Activated CD4-positive, alpha-beta memory T cell treated with anti-CD3 and anti-CD28 coated beads for 36 hours (primary cell): ENCODE measurements around the gene TPCN1. TPM values are rescaled to one million over a fixed set of nuclear protein-coding genes. Genes with fewer than 3 reads are reported as not detected.

Experiments
- CTCF ChIA-PET: fragments of 350-600 bp; sonication (Branson Sonifier 250); formaldehyde crosslinking; loops from one replicate; lab custom pipeline; 2021; ENCODE audit warnings: antibody characterized with exemption, inconsistent platforms; lab: Charles Lee
- POLR2A ChIA-PET: fragments of 350-600 bp; sonication (Branson Sonifier 250); formaldehyde crosslinking; loops from one replicate; lab custom pipeline; 2021; ENCODE audit warnings: antibody characterized with exemption; lab: Charles Lee
- DNase-seq: peaks from one replicate; pipeline ENCODE4 v3.0.0-alpha.2; 2020
- H3K27ac Mint-ChIP-seq: one replicate; pipeline ENCODE4 v1.8.0; 2021; ENCODE audit warnings: mixed read lengths
- H3K27me3 Mint-ChIP-seq: one replicate; pipeline ENCODE4 v1.8.0; 2021; ENCODE audit warnings: mixed read lengths
- H3K36me3 Mint-ChIP-seq: one replicate; pipeline ENCODE4 v1.8.0; 2021; ENCODE audit warnings: mixed read lengths
- H3K4me1 Mint-ChIP-seq: one replicate; pipeline ENCODE4 v1.8.0; 2021; ENCODE audit warnings: low read depth, mixed read lengths
- H3K4me3 Mint-ChIP-seq: one replicate; pipeline ENCODE4 v1.8.0; 2021; ENCODE audit warnings: mild to moderate bottlenecking, mixed read lengths
- H3K9me3 Mint-ChIP-seq: one replicate; pipeline ENCODE4 v1.8.0; 2021; ENCODE audit warnings: mixed read lengths
- intact Hi-C: fragments of 100-400 bp; cut with micrococcal nuclease; formaldehyde crosslinking; loops from one replicate; pipeline ENCODE4 v1.15.1; 2023
- total RNA-seq, 2 experiments: library from RNA; stranded (reverse); gene quantifications; one replicate each; pipeline ENCODE4 v1.2.3, GENCODE V29; 2021

TPCN1 gene
- total RNA-seq, 2 experiments from 2014 or later: 44.0 to 51.6 TPM

- H3K27ac Mint-ChIP-seq: no peak overlapping the region
- POLR2A ChIA-PET: no interaction called here
Measured at GRCh38 chr12:113329022-113329790, 107.9 kb downstream of the TPCN1 start.

GRCh38 chr12:113329791-113330417 is 108.6 kb downstream of the TPCN1 start:
- ChIA-PET CTCF (no interaction called here), POLR2A (no interaction called here)
- intact Hi-C loops: loop anchor here (10.0 kb wide), 1 partner anchor 145 kb away; the partner anchor contains the start of genes DDX54 and RITA1
- Mint-ChIP-seq H3K4me1 (peaks cover 29% of the 10 kb centered on the region), H3K4me3 (no peak overlapping the region), H3K9me3 (no peaks in the 10 kb centered on the region), H3K27me3 (no peaks in the 10 kb centered on the region), H3K27ac (peak overlapping the region; percentile 9), H3K36me3 (peaks cover 26% of the 10 kb centered on the region)
- no peak for DNase-seq

More at GRCh38 chr12:113329022-113329790, 107.9 kb downstream of the TPCN1 start:
- CTCF ChIA-PET: no interaction called here
- DNase-seq: no peak
- Mint-ChIP-seq H3K9me3 (no peaks in the 10 kb centered on the region), H3K4me1 (peaks cover 29% of the 10 kb centered on the region), H3K27me3 (no peaks in the 10 kb centered on the region), H3K4me3 (no peak overlapping the region), H3K36me3 (peaks cover 26% of the 10 kb centered on the region)
- intact Hi-C loops: no loop called here

- Mint-ChIP-seq H3K4me1 (peaks cover 32% of the 10 kb centered on the region), H3K9me3 (no peaks in the 10 kb centered on the region), H3K27me3 (no peaks in the 10 kb centered on the region), H3K4me3 (no peak overlapping the region), H3K27ac (no peak overlapping the region), H3K36me3 (peaks cover 26% of the 10 kb centered on the region)
- intact Hi-C loops: loop anchor here (10.0 kb wide), 1 partner anchor 146 kb away; the partner anchor contains the start of genes DDX54 and RITA1
- no peak for DNase-seq
- POLR2A ChIA-PET: no interaction called here
- CTCF ChIA-PET: no interaction called here
Measured at GRCh38 chr12:113330505-113330904, 109.2 kb downstream of the TPCN1 start.

GRCh38 chr12:113332688-113333417 is 111.6 kb downstream of the TPCN1 start:
- CTCF ChIA-PET: interaction anchor here (1.3 kb wide), 1 partner anchor 10 kb away, joined by 3 read pairs; no protein-coding TSS in a partner anchor
- H3K27ac Mint-ChIP-seq: no peak overlapping the region
- intact Hi-C loops: loop anchor here (10.0 kb wide), 1 partner anchor 148 kb away; the partner anchor contains the start of genes DDX54 and RITA1

GRCh38 chr12:113333418-113333750 is 112.1 kb downstream of the TPCN1 start:
- no peaks in the 10 kb centered on the region for H3K27me3 Mint-ChIP-seq
- H3K4me3 Mint-ChIP-seq: peak overlapping the region; percentile 97
- CTCF ChIA-PET: no interaction called here
- no peak overlapping the region for H3K27ac Mint-ChIP-seq
- intact Hi-C loops: loop anchor here (10.0 kb wide), 1 partner anchor 149 kb away; the partner anchor contains the start of genes DDX54 and RITA1
- POLR2A ChIA-PET: no interaction called here
- H3K4me1 Mint-ChIP-seq: peaks cover 29% of the 10 kb centered on the region
- no peak for DNase-seq
- peaks cover 20% of the 10 kb centered on the region for H3K36me3 Mint-ChIP-seq
- no peaks in the 10 kb centered on the region for H3K9me3 Mint-ChIP-seq

More at GRCh38 chr12:113332688-113333417, 111.6 kb downstream of the TPCN1 start:
- Mint-ChIP-seq H3K4me1 (peaks cover 32% of the 10 kb centered on the region), H3K36me3 (peaks cover 23% of the 10 kb centered on the region), H3K4me3 (peak overlapping the region; percentile 97), H3K27me3 (no peaks in the 10 kb centered on the region), H3K9me3 (no peaks in the 10 kb centered on the region)
- DNase-seq: no peak
- POLR2A ChIA-PET: interaction anchor here (0.6 kb wide), 1 partner anchor 24 kb away, joined by 5 read pairs; no protein-coding TSS in a partner anchor

- no peaks in the 10 kb centered on the region for H3K27me3 Mint-ChIP-seq
- peak; percentile 17 for DNase-seq
- H3K4me3 Mint-ChIP-seq: peak overlapping the region; percentile 97
- peaks cover 29% of the 10 kb centered on the region for H3K4me1 Mint-ChIP-seq
- H3K9me3 Mint-ChIP-seq: no peaks in the 10 kb centered on the region
- H3K27ac Mint-ChIP-seq: peak overlapping the region; percentile 75
- POLR2A ChIA-PET: interaction anchor here (1.0 to 2.1 kb wide), 6 partner anchors 23 to 356 kb away, joined by 3 to 7 read pairs (median 4); partner anchors contain the start of genes OAS2 and PLBD2
- intact Hi-C loops: loop anchor here (10.0 kb wide), 1 partner anchor 149 kb away; the partner anchor contains the start of genes DDX54 and RITA1
- CTCF ChIA-PET: interaction anchor here (1.1 to 1.2 kb wide), 3 partner anchors 29 to 91 kb away, joined by 3 to 6 read pairs (median 4); no protein-coding TSS in a partner anchor
- peaks cover 17% of the 10 kb centered on the region for H3K36me3 Mint-ChIP-seq
Measured at GRCh38 chr12:113333877-113334785, 112.9 kb downstream of the TPCN1 start.

GRCh38 chr12:113334786-113335539 is 113.7 kb downstream of the TPCN1 start, which contains the start of gene SLC8B1:
TSS of gene SLC8B1 (minus strand) at chr12:113335109. CDS start at chr12:113332878, 2,231 bp downstream.
- ChIA-PET POLR2A (interaction anchor here (1.0 to 2.1 kb wide), 6 partner anchors 22 to 357 kb away, joined by 3 to 7 read pairs (median 4); partner anchors contain the start of genes OAS2 and PLBD2), CTCF (interaction anchor here (0.6 to 1.2 kb wide), 5 partner anchors 28 to 150 kb away, joined by 3 to 6 read pairs (median 4); partner anchors contain the start of gene DDX54)
- intact Hi-C loops: loop anchor here (1.0 to 10.0 kb wide), 3 partner anchors 23 to 150 kb away; partner anchors contain the start of genes DDX54, PLBD2, RITA1 and TPCN1

GRCh38 chr12:113339540-113339939 is 118.3 kb downstream of the TPCN1 start:
- H3K9me3 Mint-ChIP-seq: no peaks in the 10 kb centered on the region
- ChIA-PET CTCF (no interaction called here), POLR2A (no interaction called here)
- H3K4me3 Mint-ChIP-seq: no peak overlapping the region
- intact Hi-C loops: loop anchor here (10.0 kb wide), 1 partner anchor 155 kb away; the partner anchor contains the start of genes DDX54 and RITA1
- H3K27ac Mint-ChIP-seq: no peak overlapping the region
- H3K27me3 Mint-ChIP-seq: no peaks in the 10 kb centered on the region
- H3K4me1 Mint-ChIP-seq: peaks cover 3% of the 10 kb centered on the region
- DNase-seq: no peak
- H3K36me3 Mint-ChIP-seq: no peaks in the 10 kb centered on the region

More at GRCh38 chr12:113334786-113335539, 113.7 kb downstream of the TPCN1 start, which contains the start of gene SLC8B1:
- Mint-ChIP-seq H3K9me3 (no peaks in the 10 kb centered on the region), H3K27me3 (no peaks in the 10 kb centered on the region), H3K4me1 (peaks cover 26% of the 10 kb centered on the region), H3K4me3 (peak within 1 kb of the TSS; percentile 97), H3K27ac (peak within 1 kb of the TSS; percentile 75), H3K36me3 (peaks cover 17% of the 10 kb centered on the region)
- DNase-seq: peak; percentile 93

GRCh38 chr12:113340061-113340460 is 118.8 kb downstream of the TPCN1 start:
- H3K27me3 Mint-ChIP-seq: no peaks in the 10 kb centered on the region
- no peak for DNase-seq
- H3K9me3 Mint-ChIP-seq: no peaks in the 10 kb centered on the region
- no peak overlapping the region for H3K4me3 Mint-ChIP-seq
- CTCF ChIA-PET: no interaction called here
- H3K4me1 Mint-ChIP-seq: peaks cover 3% of the 10 kb centered on the region
- H3K27ac Mint-ChIP-seq: no peak overlapping the region
- intact Hi-C loops: no loop called here
- H3K36me3 Mint-ChIP-seq: no peaks in the 10 kb centered on the region
- POLR2A ChIA-PET: no interaction called here

GRCh38 chr12:113341535-113341934 is 120.3 kb downstream of the TPCN1 start:
- intact Hi-C loops: no loop called here
- no peak overlapping the region for H3K27ac Mint-ChIP-seq
- CTCF ChIA-PET: no interaction called here
- no peak for DNase-seq
- POLR2A ChIA-PET: no interaction called here
- no peak overlapping the region for H3K4me3 Mint-ChIP-seq
- no peaks in the 10 kb centered on the region for H3K36me3 Mint-ChIP-seq
- H3K27me3 Mint-ChIP-seq: no peaks in the 10 kb centered on the region
- no peaks in the 10 kb centered on the region for H3K9me3 Mint-ChIP-seq
- H3K4me1 Mint-ChIP-seq: no peaks in the 10 kb centered on the region
